ENCODE results near the gene MAP3K9. TPM values are rescaled to one million over a fixed set of nuclear protein-coding genes. Genes with fewer than 3 reads are reported as not detected.

The MAP3K9 gene
- total and polyA plus RNA-seq, 4 donors = 2.3 to 14.0 (median 4.3) TPM

DNA sequence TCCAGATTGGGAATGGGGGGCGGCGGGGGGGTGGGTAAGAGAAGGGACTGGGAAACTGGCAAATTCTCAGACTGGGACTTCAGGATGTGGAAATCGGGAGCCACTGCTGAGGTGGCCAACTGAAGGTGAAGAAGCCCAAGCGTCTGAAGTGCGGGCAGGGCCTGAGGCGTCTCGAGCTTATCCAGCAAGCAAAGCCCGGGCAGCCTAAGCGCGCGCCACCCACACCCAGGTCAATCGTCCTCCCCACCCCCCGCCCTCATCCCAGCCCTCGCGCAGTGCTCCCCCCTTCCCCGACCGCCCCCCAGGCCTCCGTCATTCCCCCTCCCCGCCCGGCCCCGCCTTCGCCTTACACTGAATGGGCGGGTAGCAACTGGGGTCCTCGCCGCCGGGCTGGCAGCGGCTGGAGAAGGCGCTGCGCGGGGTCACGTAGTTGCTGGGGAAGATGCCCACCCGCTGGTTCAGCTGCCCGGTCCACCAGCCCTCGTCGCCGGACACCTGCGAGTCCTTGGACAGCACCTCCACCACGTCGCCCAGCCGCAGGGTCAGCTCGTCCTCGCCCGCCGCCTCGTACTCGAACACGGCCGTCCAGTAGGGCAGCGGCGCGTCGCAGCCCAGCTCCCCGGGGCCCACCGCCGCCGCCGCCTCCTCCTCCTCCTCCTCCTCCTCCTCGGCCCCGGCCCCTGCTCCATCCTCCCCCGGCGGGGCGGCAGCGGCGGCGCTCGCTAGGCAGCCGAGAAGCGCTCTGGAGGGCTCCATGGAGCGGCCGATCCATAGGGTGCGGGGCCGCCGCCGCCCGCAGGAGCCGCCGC, 693 bp downstream of the MAP3K9 start:
- ATAC-seq (ENCODE audit: insufficient read depth, low FRiP score) = no peak
- Histone ChIP-seq H3K4me3 (peak overlapping the region; percentile 70), H3K9ac (ENCODE audit: insufficient read depth in 1 of 2, low read length in 2 of 2) (peak overlapping the region in 1 of 2 donors; percentile 6), H3K27me3 (ENCODE audit: control insufficient read depth in 3 of 3, insufficient read depth in 3 of 3, low read length in 2 of 3) (peaks cover 0 to 37% (median 27%) of the 10 kb centered on the region in 3 donors), H3K9me3 (ENCODE audit: control insufficient read depth in 4 of 4, insufficient read depth in 3 of 4, low read length in 3 of 4) (peaks cover 0 to 2% (median 0%) of the 10 kb centered on the region in 4 donors), H3K36me3 (ENCODE audit: control insufficient read depth in 4 of 4, insufficient read depth in 4 of 4, low read length in 4 of 4) (no peaks in the 10 kb centered on the region), H3K27ac (ENCODE audit: low read depth in 1 of 2, low read length in 1 of 2) (peak overlapping the region in 1 of 2 donors; percentile 86), H3K4me1 (ENCODE audit: control insufficient read depth in 5 of 5, insufficient read depth in 5 of 5, low read length in 5 of 5) (peaks cover 0 to 14% (median 5%) of the 10 kb centered on the region in 5 donors)
- WGBS, 2 donors = 1% methylated on average over 49 to 77 of the region's 77 CpGs
- peak in 2 of 3 donors; percentile 12 to 26 for DNase-seq
- TF ChIP-seq, protein P1, sequence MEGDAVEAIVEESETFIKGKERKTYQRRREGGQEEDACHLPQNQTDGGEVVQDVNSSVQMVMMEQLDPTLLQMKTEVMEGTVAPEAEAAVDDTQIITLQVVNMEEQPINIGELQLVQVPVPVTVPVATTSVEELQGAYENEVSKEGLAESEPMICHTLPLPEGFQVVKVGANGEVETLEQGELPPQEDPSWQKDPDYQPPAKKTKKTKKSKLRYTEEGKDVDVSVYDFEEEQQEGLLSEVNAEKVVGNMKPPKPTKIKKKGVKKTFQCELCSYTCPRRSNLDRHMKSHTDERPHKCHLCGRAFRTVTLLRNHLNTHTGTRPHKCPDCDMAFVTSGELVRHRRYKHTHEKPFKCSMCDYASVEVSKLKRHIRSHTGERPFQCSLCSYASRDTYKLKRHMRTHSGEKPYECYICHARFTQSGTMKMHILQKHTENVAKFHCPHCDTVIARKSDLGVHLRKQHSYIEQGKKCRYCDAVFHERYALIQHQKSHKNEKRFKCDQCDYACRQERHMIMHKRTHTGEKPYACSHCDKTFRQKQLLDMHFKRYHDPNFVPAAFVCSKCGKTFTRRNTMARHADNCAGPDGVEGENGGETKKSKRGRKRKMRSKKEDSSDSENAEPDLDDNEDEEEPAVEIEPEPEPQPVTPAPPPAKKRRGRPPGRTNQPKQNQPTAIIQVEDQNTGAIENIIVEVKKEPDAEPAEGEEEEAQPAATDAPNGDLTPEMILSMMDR (IDR thresholded peaks at IDR 0.05; ENCODE audit: control extremely low read depth, extremely low read depth) = no peak

DNA sequence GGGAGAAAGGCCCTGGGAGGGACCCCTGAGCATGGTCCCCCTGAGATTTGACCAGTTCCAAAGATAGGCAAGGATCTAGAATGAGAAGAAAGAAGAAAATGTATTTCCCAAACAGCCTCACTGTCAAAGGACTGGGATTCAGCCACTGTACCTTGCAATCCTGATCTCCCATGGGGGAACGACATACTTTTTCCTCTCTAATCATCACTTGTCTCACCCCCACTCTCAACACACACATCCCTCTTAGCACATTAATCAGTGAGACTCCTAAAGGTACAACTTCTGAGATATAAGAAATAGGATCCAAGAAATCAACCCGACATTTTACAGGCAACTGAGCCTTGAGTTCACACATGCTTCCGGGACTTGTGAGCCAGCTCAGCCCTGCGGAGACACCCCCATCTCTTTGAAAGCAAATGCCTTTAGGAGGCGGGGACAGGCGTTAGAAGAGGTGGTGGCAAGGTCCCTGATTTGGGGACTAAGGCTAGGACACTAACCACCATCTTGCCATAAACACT, 1.4 kb downstream of the MAP3K9 start:
- H3K4me3 ChIP-seq = peak overlapping the region; percentile 19
- TF ChIP-seq, protein P1 (IDR thresholded peaks at IDR 0.05; ENCODE audit: control extremely low read depth, extremely low read depth) = no peak
- ATAC-seq (ENCODE audit: insufficient read depth, low FRiP score) (no peak), DNase-seq (peak in 2 of 3 donors; percentile 25 to 37)
- peaks cover 0 to 14% (median 5%) of the 10 kb centered on the region in 5 donors for H3K4me1 ChIP-seq (ENCODE audit: control insufficient read depth in 5 of 5, insufficient read depth in 5 of 5, low read length in 5 of 5)
- H3K36me3 ChIP-seq (ENCODE audit: control insufficient read depth in 4 of 4, insufficient read depth in 4 of 4, low read length in 4 of 4) = no peaks in the 10 kb centered on the region
- peak overlapping the region in 1 of 2 donors; percentile 58 for H3K27ac ChIP-seq (ENCODE audit: low read depth in 1 of 2, low read length in 1 of 2)
- 7 to 13% methylated on average over 6 of the region's 6 CpGs for WGBS, 2 donors
- H3K27me3 ChIP-seq (ENCODE audit: control insufficient read depth in 3 of 3, insufficient read depth in 3 of 3, low read length in 2 of 3) = peaks cover 0 to 33% (median 27%) of the 10 kb centered on the region in 3 donors
- H3K9ac ChIP-seq (ENCODE audit: insufficient read depth in 1 of 2, low read length in 2 of 2) = no peak overlapping the region
- H3K9me3 ChIP-seq (ENCODE audit: control insufficient read depth in 4 of 4, insufficient read depth in 3 of 4, low read length in 3 of 4) = peaks cover 0 to 2% (median 0%) of the 10 kb centered on the region in 4 donors

DNA sequence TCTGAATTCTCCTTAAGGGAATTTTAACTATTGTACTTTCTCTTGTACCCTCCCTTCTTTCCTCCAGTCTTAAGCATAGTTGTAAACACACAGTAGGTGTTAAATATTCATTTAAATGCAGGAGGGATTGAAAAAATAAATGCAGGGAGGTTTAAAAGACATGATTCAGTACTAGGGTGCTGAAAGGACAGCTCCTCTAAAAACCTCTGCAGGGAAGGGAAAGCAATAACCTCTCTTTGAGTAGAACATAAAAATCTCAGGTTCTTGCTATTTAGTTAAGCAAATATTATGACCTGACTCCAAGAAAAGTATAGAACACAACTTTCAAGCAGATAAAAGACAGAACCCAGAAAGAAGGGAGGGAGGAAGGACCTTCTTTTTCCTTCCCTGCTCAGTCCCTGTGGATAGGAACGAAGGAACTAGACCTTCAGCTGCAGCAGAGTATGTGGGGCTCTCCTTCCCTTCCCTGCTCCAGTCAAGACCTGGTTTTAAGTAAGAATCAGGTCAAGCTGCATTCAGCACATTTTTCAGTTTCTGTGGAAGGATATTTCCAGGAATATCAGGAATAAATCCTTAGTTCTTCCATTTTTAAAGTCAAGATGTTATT, 4.7 kb downstream of the MAP3K9 start:
- no peak overlapping the region for H3K27ac ChIP-seq (ENCODE audit: low read depth in 1 of 2, low read length in 1 of 2)
- TF ChIP-seq, protein P1 (IDR thresholded peaks at IDR 0.05; ENCODE audit: control extremely low read depth, extremely low read depth) = no peak
- no peak overlapping the region for H3K4me3 ChIP-seq
- ATAC-seq (ENCODE audit: insufficient read depth, low FRiP score) = no peak
- WGBS, 2 donors = 81 to 88% methylated on average over 1 of the region's 1 CpG
- H3K4me1 ChIP-seq (ENCODE audit: control insufficient read depth in 5 of 5, insufficient read depth in 5 of 5, low read length in 5 of 5) = peaks cover 0 to 10% (median 2%) of the 10 kb centered on the region in 5 donors
- H3K9ac ChIP-seq (ENCODE audit: insufficient read depth in 1 of 2, low read length in 2 of 2) = no peak overlapping the region
- peaks cover 0 to 21% (median 15%) of the 10 kb centered on the region in 3 donors for H3K27me3 ChIP-seq (ENCODE audit: control insufficient read depth in 3 of 3, insufficient read depth in 3 of 3, low read length in 2 of 3)
- no peaks in the 10 kb centered on the region for H3K36me3 ChIP-seq (ENCODE audit: control insufficient read depth in 4 of 4, insufficient read depth in 4 of 4, low read length in 4 of 4)
- peak in 2 of 3 donors; percentile 25 to 30 for DNase-seq
- H3K9me3 ChIP-seq (ENCODE audit: control insufficient read depth in 4 of 4, insufficient read depth in 3 of 4, low read length in 3 of 4) = peaks cover 0 to 2% (median 0%) of the 10 kb centered on the region in 4 donors

Data from lung (tissue), 12 donors.